ENCODE data around the gene KANK4.

The KANK4 gene

GRCh38 chr1:62269851-62270495 is 49.3 kb downstream of the KANK4 start:
- H3K4me1 ChIP-seq = no peaks in the 10 kb centered on the region
- no peak for TF ChIP-seq CTCF (IDR thresholded peaks at IDR 0.05)
- intact Hi-C loops (cut with DNase I; ENCODE audit: low total_unique reads) = no loop called here
- DNase-seq = no peak
- no peak overlapping the region for H3K27ac ChIP-seq
- H3K4me3 ChIP-seq = no peak overlapping the region
- no peaks in the 10 kb centered on the region for H3K27me3 ChIP-seq
- no peaks in the 10 kb centered on the region for H3K9me3 ChIP-seq
- H3K36me3 ChIP-seq = no peaks in the 10 kb centered on the region

DNA sequence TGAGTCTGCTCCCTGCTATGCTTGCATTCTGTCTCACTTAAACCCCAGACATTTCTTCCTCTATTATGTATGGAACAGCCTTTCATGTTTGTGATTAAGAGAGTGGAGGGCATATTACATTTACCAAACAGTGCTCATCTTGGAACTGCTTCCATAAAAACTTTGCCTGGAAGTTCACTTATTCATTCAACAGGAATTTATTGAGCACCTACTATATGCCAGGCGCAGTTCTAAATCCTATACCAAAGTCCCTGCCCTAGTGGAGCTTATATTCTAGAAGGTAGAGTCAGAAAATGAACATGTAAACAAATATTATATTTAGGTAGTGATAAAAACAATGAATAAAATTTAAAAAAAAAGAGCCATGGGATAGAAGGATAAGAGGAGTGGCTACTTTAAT is 49.8 kb downstream of the KANK4 start:
- Histone ChIP-seq H3K27ac (no peak overlapping the region), H3K9me3 (no peaks in the 10 kb centered on the region), H3K4me1 (no peaks in the 10 kb centered on the region)

DNA sequence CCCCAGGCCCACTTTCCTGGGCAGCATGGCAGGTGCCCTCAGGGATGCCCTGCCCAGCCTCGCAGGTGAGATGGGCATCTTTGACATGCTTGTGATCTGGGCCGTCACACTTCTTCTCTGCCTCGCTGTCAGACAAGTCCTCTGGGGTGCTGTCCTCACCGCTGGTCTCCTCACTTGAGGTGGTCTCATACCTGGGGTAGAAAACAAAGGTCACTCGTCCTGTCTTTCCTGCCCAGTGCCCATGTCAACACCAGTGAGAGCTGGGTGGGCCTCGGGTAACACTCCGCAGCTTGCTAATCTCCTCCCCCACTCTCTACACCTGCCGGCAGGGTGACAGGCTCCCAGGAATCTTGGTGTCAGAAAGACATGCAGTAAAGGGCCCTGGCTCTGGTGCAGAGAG is 50.9 kb downstream of the KANK4 start:
- intact Hi-C loops (cut with DNase I; ENCODE audit: low total_unique reads) = no loop called here
- no peaks in the 10 kb centered on the region for H3K27me3 ChIP-seq
- H3K4me3 ChIP-seq = no peak overlapping the region
- no peak for DNase-seq
- H3K9me3 ChIP-seq = no peaks in the 10 kb centered on the region
- no peaks in the 10 kb centered on the region for H3K36me3 ChIP-seq
- H3K4me1 ChIP-seq = no peaks in the 10 kb centered on the region
- H3K27ac ChIP-seq = no peak overlapping the region
- no peak for TF ChIP-seq CTCF (IDR thresholded peaks at IDR 0.05)

More for the DNA sequence above, 49.8 kb downstream of the KANK4 start:
- H3K27me3 ChIP-seq = no peaks in the 10 kb centered on the region
- no peak for DNase-seq
- TF ChIP-seq CTCF (IDR thresholded peaks at IDR 0.05) = no peak
- intact Hi-C loops (cut with DNase I; ENCODE audit: low total_unique reads) = no loop called here
- no peaks in the 10 kb centered on the region for H3K36me3 ChIP-seq
- H3K4me3 ChIP-seq = no peak overlapping the region

DNA sequence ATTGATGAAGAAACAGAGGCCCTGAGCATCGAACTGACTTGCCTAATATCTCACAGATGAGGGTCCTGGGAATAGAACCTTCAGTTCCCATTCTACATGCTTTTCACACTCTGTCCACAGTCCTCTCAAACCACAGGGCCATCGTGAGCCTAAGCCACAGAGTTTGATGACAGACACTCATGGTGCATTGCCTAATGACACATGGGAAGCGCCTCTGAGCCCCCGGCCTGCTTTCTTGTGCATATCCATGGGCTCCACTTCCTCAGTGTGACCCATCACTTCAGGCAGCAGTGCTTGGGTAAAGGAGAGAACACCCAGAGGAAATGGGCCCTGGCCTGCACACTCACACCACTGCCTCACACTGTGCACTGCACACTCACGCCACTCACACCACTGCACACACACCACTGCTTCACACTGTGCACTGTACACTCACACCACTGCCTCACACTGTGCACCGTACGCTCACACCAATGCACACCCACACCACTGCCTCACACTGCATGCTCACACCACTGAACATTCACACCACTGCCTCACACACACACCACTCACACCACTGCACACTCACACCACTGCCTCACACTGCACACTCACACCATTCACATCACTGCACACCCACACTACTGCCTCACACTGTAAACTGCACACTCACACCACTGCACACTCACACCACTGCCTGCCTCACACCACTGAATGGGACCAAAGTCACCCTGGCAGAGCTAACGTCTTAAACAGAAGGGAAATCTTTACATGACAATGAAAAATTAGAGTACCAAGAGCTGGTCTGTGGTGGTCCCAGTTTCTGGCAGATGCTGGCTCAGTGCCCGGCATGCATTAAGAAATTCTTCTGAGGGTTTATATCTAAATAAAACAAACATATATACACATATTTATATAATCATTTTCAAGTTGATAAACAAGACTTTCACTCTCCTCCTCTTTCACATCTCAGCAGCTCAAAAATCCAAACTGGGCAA is 53.0 kb downstream of the KANK4 start:
- no peak for DNase-seq

DNA sequence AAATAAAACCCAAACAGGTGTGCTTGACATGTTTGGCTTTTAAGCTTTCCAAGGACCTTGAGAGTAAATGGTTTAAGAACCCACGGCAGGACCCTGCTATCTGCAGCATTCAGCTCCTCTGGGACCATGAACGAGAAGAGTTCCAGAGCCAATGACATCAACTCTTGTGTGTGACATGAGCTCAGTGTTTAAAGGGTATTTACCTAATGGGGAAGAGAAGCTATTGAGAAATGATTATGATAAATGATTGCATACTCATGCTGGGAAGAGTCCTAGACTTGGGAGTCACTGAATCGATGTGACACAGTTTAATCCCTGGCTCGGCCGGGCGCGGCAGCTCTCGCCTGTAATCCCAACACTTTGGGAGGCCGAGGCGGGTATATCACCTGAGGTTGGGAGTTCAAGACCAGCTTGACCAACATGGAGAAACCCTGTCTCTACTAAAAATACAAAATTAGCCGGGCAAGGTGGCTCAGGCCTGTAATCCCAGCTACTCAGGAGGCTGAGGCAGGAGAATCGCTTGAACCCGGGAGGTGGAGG is 55.4 kb downstream of the KANK4 start:
- no peak for DNase-seq
- H3K27ac ChIP-seq = no peak overlapping the region
- no peak overlapping the region for H3K4me3 ChIP-seq
- H3K9me3 ChIP-seq = no peaks in the 10 kb centered on the region
- H3K36me3 ChIP-seq = no peaks in the 10 kb centered on the region
- H3K4me1 ChIP-seq = no peaks in the 10 kb centered on the region
- intact Hi-C loops (cut with DNase I; ENCODE audit: low total_unique reads) = no loop called here
- no peak for TF ChIP-seq CTCF (IDR thresholded peaks at IDR 0.05)
- peaks cover 0 to 14% of the 10 kb centered on the region in 2 donors for H3K27me3 ChIP-seq

More for the DNA sequence above, 53.0 kb downstream of the KANK4 start:
- H3K27me3 ChIP-seq = peaks cover 0 to 14% of the 10 kb centered on the region in 2 donors
- H3K4me1 ChIP-seq = no peaks in the 10 kb centered on the region
- intact Hi-C loops (cut with DNase I; ENCODE audit: low total_unique reads) = no loop called here
- H3K36me3 ChIP-seq = no peaks in the 10 kb centered on the region
- no peak overlapping the region for H3K4me3 ChIP-seq
- no peaks in the 10 kb centered on the region for H3K9me3 ChIP-seq
- TF ChIP-seq CTCF (IDR thresholded peaks at IDR 0.05) = no peak
- H3K27ac ChIP-seq = no peak overlapping the region
